Urothelium cell line (cell line): ENCODE measurements around the gene CA12.
"Not testable (repeated sequence)": the region's sequence is repeated elsewhere in the genome, so short reads cannot be mapped to it uniquely, and the experiment has no call there.

ENCODE experiments used
- DNase-seq: peaks from one replicate; pipeline ENCODE4 v3.0.0; 2011; ENCODE audit warnings: low spot score, mixed read lengths
- FAIRE-seq: peaks from 2 replicates; lab custom pipeline; 2011; peaks lifted over from hg19 to GRCh38; lab: Jason Lieb, UNC

Gene CA12

DNA sequence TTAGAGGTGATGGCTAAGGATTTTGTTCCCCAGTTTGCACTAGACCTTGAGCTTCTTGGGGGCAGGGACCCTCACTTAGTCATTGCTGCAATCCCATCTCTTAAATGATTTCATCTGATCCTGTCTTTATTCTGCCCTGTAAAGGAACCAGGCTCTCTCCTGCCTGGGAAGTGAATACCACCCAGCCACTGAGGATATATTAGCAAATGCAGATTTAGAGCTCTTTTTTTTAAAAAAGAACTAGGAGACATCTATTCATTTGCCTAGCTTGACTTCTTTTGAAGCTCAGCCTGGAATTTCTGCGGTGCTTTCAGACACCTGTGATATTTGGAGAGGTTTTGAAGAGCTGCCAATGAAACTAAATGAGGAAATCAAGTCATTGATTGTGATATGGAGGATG, 41.8 kb downstream of the CA12 start:
- DNase-seq: no peak
- FAIRE-seq: no peak

DNA sequence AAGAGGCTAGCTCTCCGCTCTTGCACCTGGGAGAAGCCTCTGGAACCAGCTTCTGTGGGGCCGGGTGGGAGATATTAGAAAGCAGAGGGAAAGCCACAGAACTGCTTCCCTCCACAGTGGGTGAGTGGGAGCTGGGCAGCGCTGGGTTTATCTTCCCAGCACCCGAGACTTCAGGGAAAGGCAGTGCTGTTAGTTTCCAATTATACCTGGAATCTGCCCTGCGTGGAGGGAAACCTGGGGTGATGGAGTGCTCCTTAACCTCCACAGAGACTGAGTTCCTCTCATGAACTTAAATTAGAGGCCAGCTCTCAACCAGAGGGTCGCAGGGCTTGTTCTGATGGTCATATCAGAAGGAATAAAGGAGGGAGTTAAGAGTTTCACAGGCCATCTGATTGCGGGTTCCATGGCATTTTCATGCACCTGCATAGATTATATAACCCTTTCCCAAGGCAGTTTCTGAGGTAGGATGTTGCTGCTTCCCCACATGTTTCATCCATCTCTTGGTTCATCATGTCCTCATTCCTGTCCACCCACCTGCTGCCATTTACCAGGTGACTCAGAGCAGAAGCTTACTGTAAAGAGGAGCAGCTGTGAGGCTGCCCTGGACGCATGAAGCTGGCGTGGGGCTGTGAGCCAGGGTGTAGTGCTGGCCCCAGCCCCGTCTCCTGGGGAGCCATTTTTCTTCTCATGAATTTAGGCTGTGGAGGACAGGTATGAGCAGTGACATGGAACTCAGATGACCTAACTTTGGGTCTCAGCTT, 42.5 kb downstream of the CA12 start:
- DNase-seq: no peak
- no peak for FAIRE-seq

DNA sequence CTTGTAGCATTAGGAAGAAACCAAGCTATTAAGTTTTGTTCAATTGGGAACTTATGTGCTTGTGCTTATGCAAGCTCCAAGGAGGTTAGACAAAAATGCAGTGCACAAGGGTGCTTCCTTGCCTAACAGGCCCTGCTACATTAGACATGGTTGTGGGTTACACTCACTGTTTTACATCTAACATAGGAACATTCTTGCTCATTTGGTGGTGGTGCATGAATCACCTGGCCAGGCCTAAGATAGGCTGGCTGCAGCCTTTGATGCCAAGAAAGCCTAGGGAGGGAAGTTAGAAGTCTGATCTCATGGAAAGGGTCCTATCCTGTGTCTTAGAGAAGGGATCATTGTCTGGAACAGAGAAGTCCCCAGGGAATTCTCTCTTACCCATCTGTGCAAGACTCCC, 43.5 kb downstream of the CA12 start:
- DNase-seq: no peak
- no peak for FAIRE-seq

DNA sequence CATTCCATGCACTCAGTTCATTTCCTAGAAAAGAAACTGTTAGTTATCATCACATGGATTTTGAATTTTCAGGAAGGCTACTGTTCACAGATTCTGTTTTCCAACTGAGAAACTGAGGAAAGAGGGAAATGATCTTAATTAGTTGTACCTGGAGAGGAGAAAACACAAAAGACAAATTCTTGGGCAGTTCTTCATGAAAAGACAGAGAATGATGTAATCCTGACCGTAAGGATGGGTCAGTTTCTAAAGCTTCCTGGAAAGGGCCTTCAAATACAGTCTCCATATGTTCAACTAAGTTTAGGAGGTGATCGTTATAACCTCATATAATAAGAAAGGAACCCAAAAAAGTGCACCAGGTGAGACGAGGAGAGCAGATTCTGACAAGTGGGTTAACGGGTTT, 44.6 kb downstream of the CA12 start:
- FAIRE-seq (no peak), DNase-seq (no peak)

DNA sequence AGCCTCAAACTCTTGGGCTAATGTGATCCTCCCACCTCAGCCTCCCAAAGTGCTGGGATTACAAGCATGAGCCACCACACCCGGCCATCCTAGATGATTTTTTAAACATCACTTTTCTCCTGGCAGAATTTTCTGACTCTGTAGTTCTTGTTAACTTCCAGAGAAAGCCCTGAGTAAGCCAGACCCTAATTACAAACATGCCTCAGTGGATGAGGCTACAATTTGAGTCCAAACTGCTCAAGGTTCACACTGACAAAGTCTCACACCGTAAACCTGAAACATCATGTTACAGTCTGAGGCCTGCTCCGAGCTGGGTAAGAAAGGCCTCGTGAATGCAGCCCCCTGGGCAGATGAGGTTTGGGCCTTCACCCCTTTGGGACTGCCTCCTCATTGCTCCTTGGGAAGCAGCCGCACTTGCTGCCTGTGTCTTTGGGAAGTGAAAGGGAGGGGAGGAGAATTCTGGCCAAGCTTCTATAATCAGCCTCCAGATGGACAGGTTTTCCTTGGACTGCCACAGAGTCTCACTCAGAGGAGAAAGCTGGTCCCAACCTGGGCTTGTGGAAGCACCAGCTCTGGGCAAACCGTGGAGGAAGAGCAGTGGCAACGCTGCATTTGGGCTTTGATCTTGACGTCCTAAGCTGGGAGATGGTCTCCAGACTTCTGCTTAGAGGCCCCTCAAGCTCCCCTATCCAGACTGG, 46.0 kb downstream of the CA12 start:
- FAIRE-seq (no peak), DNase-seq (no peak)

DNA sequence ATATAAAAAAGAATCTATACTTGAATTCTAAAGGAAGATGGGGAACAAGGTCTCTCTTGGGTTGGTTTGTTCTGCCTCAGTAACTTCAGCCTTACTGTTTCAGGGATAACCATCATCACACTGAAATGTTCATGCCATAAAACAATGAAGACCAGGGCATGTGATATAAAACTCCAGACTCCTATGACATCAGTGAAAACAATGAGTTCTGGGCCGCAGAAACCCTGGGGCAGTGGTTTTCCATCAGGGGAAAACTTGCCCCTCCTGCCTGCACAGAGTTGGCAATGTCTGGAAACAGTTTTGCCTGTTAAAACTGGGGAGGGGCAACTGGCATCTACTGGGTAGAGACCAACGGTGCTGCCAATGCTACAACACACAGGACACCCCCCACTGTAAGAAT, 46.8 kb downstream of the CA12 start:
- FAIRE-seq (no peak), DNase-seq (no peak)

DNA sequence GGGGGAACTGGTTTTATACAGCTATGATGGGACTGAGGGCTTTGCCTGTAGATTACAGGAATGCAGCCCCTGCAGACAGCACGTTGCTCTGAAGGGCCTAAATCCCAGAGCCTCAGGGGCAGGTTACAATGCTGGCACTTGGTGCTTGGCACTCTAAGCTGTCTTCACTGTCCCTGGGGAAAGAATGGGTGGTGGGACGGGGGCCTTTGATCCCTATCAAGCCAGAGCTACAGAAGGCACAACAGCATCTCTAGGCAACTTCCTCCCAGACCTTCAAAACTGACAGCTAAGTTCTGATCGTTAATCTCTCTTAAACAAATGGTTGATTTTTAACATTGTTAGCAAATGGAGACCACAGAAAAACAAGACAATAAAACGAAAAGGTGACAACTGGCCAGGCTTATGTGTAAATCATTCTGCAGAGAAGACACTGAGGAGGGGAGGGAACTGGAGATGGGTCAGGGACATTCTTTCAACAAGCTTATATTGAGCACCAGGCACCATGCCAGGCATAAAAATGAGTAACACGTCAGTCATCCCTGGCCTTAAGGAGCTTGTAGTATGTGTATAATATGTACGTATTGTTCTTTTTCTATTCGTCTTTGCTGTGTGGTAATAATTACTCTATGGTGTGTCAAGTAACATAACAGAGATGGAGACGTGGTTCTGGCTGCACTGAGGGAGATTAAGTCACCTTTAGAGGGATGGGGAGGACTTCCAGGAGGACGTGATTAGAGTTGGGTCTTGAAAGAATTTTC, 49.1 kb downstream of the CA12 start:
- peak; percentile 56 for FAIRE-seq
- DNase-seq: peak; percentile 79

DNA sequence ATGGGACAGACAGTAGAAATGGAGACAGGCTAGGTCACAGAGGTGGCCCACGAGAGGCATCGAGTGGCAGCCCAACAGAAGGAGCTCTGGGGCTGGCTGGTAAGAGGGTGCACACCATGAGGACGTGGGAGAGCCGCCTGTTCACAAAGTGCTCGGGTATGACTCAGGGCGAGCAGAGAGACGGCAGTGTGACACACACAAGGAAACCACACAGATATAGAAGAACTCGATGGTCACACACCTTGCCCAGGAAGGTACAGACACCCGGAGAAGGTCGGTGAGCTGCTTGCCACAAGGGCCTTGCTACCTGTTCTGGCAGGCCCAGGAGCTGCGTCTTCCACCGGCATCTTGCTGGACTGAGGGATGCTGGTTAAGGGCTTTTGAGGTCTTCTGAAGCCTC, 50.2 kb downstream of the CA12 start:
- DNase-seq (peak; percentile 49), FAIRE-seq (no peak)

DNA sequence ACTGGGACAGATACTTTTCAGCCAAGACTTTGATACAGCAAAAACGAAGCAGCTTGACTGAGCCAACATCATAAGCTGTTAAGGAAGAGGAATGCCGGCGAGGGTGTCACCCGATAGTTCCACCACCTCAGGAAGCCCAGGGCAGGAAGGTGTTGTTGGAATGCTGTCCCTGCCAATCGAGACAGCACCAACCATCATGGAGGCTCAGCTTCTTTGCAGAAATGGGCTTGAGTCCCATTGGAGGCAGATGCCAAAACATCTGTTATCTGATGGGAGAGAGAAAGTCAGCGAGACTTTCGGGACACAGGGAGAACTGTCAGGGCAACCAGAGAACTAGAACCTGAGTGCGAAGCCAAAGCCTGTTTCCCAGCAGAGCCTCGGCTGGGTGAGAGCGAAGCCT, 50.7 kb downstream of the CA12 start:
- DNase-seq (no peak), FAIRE-seq (no peak)

DNA sequence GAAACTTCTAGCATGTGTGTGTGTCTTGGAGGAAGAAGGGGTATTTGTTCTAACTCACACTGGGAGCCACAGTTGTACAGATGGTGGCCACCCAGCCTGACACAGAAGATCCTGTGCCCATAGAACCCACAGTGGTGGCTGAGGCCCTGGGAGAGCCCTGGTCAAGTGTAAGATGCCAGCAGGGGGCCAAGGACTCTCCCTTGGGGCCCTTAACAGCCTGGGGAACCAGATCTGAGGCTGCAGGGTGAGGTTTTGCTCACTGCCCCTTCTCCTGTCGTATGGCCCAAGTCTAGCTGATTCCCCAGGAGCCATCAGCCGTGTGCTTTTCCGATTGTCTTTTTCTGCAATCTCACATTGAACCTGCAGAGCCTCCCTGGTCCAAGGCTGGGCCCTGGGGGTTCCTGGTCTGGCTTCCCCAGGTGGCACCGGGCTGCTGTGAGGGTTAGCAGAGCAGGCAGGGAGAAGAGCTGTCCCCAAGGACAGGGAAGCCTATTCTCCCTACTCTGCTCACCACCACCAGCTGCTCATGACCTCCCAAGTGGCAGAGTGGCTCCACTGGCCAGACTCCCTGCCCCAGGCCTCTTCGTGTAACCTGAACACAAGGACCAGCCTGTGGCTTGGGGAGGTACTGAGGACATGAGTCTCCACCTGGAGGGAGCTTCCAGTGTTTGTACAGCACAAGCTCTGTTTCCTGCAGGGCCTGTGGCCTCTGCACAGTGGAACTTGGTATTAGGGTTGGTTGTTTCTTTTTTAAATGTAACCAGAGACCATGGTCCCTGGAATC, 51.9 kb downstream of the CA12 start:
- FAIRE-seq (peak; percentile 17), DNase-seq (no peak)

DNA sequence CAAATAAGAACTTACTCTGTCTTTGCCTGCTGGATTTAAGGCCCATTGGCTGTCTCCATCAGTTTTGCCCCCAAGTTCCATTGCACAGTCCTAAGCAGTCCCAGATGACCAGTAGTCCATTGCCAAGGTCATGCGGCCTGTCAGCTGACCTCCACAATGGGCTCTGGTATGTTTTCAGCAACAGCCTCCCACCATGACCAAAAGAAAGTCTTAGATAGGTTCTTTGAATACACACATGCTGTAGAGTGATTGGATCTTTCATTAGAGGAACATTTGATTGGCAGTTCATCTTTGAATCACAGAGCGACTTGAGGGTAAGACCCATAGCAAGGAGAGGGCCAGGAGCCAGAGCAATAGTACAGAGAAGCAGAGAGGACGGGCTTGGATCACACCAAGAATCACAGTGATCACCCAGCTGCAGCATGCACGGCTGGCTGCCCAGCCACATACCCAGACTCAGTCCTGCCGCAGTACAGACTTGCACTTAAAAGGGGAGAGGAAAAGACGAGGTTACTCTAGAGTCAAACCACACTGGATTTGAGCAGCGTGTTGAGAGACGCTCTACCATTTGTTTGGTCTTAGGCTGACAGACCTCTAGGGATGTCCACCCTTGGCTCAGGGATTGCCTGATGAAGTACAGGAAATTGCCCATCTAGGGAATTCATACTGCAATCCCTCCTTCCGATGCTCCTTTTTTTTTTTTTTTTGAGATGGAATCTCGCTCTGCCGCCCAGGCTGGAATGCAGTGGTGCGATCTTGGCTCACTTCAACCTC, 53.8 kb downstream of the CA12 start:
- DNase-seq (no peak), FAIRE-seq (no peak)

DNA sequence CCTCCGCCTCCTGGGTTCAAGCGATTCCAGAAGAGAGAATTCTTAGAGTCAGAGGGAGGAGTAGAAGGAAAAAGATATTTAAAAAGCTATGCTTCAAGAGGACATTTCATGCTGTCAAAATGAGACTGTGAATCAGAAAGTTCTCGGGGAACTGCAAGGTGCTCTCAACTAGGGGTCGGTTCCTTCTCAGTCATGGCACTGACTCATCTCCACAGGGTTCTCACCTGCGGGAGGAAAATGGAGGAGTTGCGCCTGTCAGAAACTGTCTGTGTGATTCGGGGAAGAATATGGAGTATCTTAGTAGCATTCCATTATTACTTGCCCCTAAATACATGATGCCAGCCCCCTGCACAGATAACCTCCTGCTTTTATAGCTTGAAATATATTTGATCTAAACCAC, 56.9 kb downstream of the CA12 start:
- DNase-seq (no peak), FAIRE-seq (no peak)

DNA sequence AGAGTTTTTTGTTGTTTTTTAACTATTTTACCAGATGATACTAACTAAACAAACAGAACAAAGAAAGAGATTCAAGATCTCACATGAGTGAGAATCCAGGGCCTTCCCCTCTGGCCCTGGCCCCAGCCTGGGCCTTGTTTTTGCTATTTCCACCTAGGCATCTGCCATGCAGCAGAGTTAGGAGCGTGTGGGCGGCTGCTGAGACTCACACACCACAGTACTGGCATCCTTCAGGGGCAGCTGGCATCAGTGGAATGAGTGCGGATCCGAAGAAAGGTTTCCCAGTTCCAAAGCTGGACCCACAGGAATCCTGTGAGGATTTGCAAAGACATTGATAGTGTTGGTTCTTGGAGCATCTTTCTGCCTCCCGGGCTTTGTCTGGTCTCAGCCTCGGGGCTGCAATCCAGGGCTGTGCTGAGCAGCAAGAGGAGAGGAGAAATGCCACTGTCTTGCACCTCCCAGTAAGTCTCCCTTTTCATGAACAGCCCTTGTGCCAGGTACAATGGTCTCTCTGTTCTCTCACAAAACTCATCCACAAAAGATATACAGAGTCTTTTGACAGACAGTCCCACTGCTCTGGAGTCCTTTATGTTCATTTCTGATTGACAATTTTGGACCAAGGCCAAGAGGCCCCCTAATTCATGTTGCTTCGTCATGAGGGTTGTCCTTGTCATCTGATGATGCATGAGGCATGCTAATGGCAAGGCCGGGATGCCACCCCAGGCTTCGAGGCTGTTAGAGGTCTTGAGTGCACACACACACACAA, 57.7 kb downstream of the CA12 start:
- DNase-seq (no peak), FAIRE-seq (no peak)

DNA sequence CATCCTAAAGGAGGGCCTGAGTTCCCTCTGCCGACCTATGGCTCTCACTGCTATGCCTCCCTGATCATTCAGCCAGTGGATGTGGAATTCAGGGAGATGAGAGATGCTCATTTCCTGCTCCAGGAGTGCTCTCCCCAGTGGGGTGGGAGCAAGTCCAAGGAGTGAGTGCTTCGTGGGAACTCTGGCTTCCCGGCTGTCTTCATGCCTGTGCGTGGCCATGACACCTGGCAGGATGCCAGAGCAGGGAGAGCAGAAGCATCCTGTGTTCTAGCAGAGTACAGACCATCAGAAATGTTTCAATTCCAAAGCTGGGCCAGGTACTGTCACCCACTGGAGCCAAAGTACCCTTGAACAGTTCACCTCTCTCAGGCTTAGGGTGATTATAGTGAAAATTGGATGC, 59.1 kb downstream of the CA12 start:
- FAIRE-seq (peak; percentile 30), DNase-seq (no peak)

DNA sequence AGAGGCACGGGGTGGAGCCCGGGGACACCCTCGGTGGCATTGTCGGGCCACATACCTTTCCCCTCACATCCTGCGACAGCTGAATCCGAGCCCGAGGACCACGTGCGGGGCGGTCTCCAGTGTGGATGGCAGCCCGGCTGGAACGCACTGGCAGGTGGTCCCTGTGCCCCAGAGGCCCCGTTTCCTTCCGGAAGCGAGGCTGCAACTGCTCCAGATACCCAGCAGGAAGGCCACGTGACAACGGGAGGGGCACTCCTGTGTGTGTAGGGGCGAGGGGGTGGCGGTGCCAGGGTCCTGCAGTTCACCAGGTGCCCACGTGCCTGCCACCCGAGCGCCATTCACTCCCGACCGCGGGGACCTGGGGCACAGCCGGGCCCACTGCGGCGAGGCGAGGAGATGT, 60.2 kb downstream of the CA12 start:
- FAIRE-seq (no peak), DNase-seq (no peak)

DNA sequence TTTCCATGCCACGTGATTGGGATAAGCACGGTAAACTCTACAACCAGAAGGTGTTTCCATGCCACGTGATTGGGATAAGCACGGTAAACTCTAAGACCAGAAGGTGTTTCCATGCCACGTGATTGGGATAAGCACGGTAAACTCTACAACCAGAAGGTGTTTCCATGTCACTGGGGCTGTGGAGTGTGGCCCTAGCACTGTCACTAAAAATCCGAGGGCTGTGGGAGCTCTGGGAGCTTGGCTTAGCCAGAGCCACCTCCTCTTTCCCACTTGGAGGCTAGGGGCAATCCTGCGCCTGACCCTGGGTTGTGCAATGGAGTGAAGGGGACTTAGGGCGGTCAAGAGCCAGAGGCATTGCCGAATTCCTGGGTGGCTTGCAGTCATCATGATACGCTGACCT, 60.7 kb downstream of the CA12 start:
- FAIRE-seq: not testable (repeated sequence)

DNA sequence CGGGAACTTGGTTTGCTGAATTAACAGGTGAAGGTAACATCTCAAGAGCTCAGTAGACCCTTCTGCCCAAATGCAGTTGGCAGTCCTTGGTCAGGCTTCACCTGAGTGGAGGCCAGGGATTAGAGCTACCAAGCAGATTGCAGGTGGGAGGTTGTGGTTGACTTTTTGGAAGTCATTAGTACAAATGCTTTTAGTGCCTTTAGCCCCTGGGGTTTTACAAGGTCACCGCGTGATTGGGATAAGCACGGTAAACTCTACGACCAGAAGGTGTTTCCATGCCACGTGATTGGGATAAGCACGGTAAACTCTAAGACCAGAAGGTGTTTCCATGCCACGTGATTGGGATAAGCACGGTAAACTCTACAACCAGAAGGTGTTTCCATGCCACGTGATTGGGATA, 61.2 kb downstream of the CA12 start:
- DNase-seq: not testable (repeated sequence)

More for the DNA sequence above, 60.7 kb downstream of the CA12 start:
- DNase-seq: not testable (repeated sequence)

DNA sequence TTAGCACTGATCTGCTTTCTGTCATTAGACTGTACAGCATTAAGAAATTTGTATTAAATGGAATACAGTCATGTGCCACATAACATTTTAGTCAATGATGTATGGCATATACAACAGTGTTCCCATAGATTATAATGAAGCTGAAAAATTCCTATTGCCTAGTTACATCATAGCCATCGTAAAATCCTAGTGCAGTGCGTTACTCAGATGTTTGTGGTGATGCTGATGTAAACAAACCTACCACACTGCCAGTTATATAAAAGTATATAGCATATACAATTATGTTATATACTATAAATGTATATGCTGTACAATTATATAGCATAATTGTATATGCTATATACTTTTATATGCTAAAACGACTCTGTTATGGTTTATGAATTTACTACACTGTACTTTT, 62.6 kb downstream of the CA12 start:
- no peak for FAIRE-seq

More for the DNA sequence above, 61.2 kb downstream of the CA12 start:
- not testable (repeated sequence) for FAIRE-seq

DNA sequence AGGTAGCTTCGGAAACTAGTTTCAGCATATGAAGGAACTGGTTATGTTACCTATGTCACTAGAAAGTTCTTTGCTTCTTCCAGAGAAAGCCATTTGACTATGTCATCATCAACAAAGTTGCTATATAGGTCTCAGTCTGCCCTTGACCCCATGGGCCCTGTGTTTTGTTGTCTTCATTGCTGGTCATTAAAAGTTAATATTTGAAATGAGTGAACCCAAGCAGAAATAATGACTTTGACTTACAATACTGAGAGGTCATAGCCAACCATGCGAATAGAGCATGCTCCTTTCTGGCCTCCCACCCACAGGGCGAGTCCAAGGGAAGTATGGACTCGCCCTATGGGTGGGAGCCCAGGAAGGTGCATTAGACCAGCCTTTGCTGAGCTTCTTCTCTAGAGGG, 63.3 kb downstream of the CA12 start:
- no peak for DNase-seq
- no peak for FAIRE-seq

More for the DNA sequence above, 62.6 kb downstream of the CA12 start:
- no peak for DNase-seq
